Loucy (cell line): ENCODE results near the gene SIRPB2.

Experiments used
- CTCF ChIP-seq: fragments of 200-600 bp; sonication (generic); conservative IDR thresholded peaks from 2 replicates; pipeline ENCODE4 v1.5.1; 2014; ENCODE audit warnings: mild to moderate bottlenecking, antibody characterized with exemption, low read length
- EZH2phosphoT487 ChIP-seq: fragments of 200-600 bp; IDR thresholded peaks from 2 replicates; pipeline ENCODE4 v1.6.1; 2018; ENCODE audit warnings: antibody characterized with exemption, mild to moderate bottlenecking, moderate library complexity, borderline replicate concordance

GRCh38 chr20:1449370-1449769, 41.9 kb downstream of the SIRPB2 start:
- TF ChIP-seq CTCF (no peak), EZH2phosphoT487 (no peak)
